Pulmonary artery endothelial cell (primary cell): Measurements from ENCODE around the gene RAB18. TPM values are rescaled to one million over a fixed set of nuclear protein-coding genes. Genes with fewer than 3 reads are reported as not detected.
"Not testable (repeated sequence)": the region's sequence is repeated elsewhere in the genome, so short reads cannot be mapped to it uniquely, and the experiment has no call there.

Experiments
- DNase-seq: peaks from one replicate; pipeline ENCODE4 v3.0.0-alpha.2; 2011; ENCODE audit warnings: low read depth, low spot score
- total RNA-seq: library from RNA; depleted of rRNA; stranded (reverse); fragments of >200 nt; gene quantifications from 2 replicates; pipeline ENCODE4 v1.2.3, GENCODE V29; 2014

The RAB18 gene
- total RNA-seq, 1 donor from 2014 or later, result 42.1 TPM

GRCh38 chr10:27547047-27547446 is 42.9 kb downstream of the RAB18 start:
- no peak for DNase-seq

- no peak for DNase-seq
Measured at GRCh38 chr10:27547482-27547881, 43.4 kb downstream of the RAB18 start.

DNA sequence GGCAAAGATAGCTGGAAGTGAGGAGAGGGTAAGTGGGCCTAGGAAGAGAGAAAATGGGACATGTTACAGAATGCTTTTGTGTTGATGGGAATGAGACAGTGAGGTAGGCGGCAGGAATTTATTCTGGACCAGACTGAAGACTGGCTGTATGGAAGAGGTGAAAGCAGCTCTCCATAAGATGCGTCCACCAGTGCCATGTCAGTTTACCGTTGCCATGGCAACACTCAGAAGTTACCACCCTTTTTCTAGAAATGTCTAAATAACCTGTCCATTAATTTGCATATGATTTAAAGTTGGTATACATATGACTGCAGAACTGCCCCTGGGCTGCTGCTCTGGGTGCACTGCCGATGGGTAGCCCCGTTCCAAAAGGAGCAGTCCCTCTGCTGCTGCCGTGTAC is 46.7 kb downstream of the RAB18 start:
- no peak for DNase-seq

DNA sequence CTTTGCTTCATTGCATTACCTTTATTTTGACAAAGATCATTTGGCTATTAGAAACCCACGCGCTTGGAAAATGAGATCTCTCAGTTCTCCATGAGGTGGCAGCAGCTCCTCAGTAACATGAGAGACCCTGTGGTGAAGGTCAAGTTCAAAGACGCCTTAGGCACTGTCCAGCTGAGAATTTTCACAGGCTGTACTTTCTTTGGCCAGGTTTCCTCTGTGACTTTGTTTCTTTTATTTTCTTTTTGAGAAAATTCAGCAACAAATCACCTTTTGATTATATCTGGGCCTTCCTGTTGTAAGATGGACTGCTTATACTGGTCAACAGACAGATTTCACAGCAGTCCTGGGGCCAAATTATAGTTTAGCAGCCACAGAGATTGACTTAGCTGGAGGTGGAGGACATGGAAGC is 54.5 kb downstream of the RAB18 start:
- no peak for DNase-seq

- no peak for DNase-seq
Measured at GRCh38 chr10:27561334-27561733, 57.2 kb downstream of the RAB18 start.

DNA sequence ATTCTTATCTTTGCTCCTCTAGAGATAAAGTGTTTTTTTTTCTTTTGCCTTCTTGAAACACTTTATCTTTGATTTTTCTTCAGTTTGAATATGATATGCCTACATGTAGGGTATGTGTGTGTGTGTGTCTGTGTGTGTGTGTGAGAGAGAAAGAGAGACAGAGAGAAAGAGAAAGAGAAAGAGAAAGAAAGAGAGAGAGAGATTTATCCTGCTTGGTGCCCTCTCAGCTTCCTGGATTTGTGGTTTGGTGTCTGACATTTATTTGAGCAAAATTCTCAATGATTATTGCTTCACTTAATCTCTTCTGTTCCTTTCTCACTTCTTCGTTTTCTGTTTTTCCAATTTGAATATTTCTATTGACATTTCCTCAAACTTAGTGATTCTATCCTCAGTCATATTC is 60.3 kb downstream of the RAB18 start:
- DNase-seq, result no peak

- no peak for DNase-seq
Measured at GRCh38 chr10:27564880-27565279, 60.8 kb downstream of the RAB18 start.

GRCh38 chr10:27568196-27569175 is 64.4 kb downstream of the RAB18 start:
- DNase-seq, result no peak

DNA sequence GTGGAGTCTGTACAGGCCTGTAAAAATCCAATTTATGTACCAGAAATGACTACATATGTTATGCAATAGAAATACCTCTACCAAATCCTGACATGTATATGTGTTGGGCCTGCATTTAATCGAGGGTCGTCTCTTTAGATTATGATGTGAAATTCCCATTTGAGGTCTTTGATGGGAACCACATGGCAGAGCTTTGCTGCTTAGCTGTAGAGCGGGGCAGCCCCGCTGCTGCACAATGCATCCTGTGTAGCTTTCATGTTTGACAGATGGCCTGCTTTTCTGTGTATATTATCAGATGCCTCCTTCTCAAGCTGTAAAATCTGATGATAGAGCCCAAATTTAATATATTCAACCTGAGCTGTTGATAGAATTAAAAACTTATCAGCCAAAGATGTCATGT is 65.8 kb downstream of the RAB18 start:
- DNase-seq, result no peak

DNA sequence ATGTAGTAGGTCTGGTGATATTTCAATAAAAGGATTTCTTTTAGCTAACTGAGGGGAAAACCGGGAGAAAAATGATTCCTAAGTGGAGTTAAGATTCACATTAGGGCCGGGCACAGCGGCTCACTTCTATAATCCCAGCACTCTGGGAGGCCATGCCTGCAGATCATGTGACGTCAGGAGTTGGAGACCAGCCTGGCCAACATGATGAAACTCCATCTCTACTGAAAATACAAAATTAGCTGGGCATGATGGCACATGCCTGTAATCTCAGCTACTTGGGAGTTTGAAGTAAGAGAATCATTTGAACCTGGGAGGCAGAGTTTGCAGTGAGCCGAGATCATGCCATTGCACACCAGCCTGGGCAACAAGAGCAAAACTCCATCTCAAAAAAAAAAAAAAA is 72.9 kb downstream of the RAB18 start:
- not testable (repeated sequence) for DNase-seq

DNA sequence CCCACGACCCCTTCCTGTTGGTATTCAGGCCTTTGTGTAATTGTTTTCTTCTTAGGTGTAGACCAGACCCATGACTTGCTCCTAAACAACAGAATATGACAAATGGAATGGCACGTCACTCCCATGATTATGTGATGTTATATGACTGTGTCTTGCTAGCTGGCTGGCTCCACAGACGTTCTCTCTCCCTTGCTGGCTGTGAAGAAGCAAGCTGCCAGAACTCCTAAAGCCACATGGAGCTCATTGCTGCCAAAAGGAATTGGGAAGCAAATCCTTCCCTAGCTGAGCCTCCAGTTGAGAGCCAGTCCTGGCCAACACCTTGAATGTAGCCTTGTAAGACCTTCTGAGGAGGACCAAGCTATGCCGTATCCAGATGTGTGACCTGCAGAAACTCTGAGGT is 74.2 kb downstream of the RAB18 start:
- no peak for DNase-seq

GRCh38 chr10:27581225-27581624 is 77.1 kb downstream of the RAB18 start:
- DNase-seq, result no peak

- DNase-seq, result no peak
Measured at GRCh38 chr10:27584302-27584701, 80.2 kb downstream of the RAB18 start.

Other genes starting within 250 kb of the RAB18 start
- gene MKX, start 241.5 kb downstream of the RAB18 start, total RNA-seq, result not detected in 2 replicates